Right renal pelvis (tissue), 4 donors: Measurements from ENCODE around the gene MYH11. TPM values are rescaled to one million over a fixed set of nuclear protein-coding genes. Genes with fewer than 3 reads are reported as not detected.

Experiments used
- polyA plus RNA-seq, 4 donors: library from polyadenylated mRNA; unstranded; fragments of 120-200 nt; gene quantifications; one replicate each; pipeline ENCODE4 v1.2.1, GENCODE V29; 2013; ENCODE audit not compliant: insufficient read length in 4 of 4

Gene MYH11
- polyA plus RNA-seq, 4 donors: 11.8 to 16.1 (median 13.7) TPM

Other genes starting within 250 kb of the MYH11 start
- gene MARF1, start 213.9 kb downstream of the MYH11 start, polyA plus RNA-seq: 10 to 100 TPM; 45.5 to 64.0 (median 56.0) TPM
- gene NDE1, start 206.8 kb downstream of the MYH11 start, polyA plus RNA-seq: 10 to 100 TPM; 38.8 to 43.4 (median 40.5) TPM
- 10 to 100 TPM; 36.1 to 51.3 (median 44.9) TPM for gene CEP20, start 31.6 kb upstream of the MYH11 start, polyA plus RNA-seq
- gene ABCC1, start 92.6 kb upstream of the MYH11 start, polyA plus RNA-seq: 10 to 100 TPM; 23.0 to 25.8 (median 24.6) TPM